Esophagus (tissue), 2 donors: Measurements from ENCODE around the gene UQCR10. TPM values are rescaled to one million over a fixed set of nuclear protein-coding genes. Genes with fewer than 3 reads are reported as not detected.
A peak's percentile ranks its signal among the peaks of the same experiment; 100 is the strongest.

Source experiments
- H3K27ac ChIP-seq, 2 donors: one replicate each; pipeline ENCODE4 v1.5.1; 2013; ENCODE audit warnings: low read depth in 2 of 2, mild to moderate bottlenecking in 2 of 2, inconsistent platforms in 1 of 2, low read length in 1 of 2, moderate library complexity in 1 of 2
- H3K27me3 ChIP-seq, 2 donors: one replicate each; pipeline ENCODE4 v1.6.1; 2013; ENCODE audit warnings: low read length in 2 of 2, control low read depth in 1 of 2, mild to moderate bottlenecking in 1 of 2; ENCODE audit not compliant: insufficient read depth in 2 of 2, control insufficient read depth in 1 of 2
- H3K36me3 ChIP-seq, 2 donors: one replicate each; pipeline ENCODE4 v1.6.1; 2013; ENCODE audit warnings: low read length in 1 of 2; ENCODE audit not compliant: control insufficient read depth in 2 of 2, insufficient read depth in 2 of 2
- H3K4me1 ChIP-seq, 2 donors: one replicate each; pipeline ENCODE4 v1.6.1; 2013; ENCODE audit warnings: low read length in 1 of 2; ENCODE audit not compliant: control insufficient read depth in 2 of 2, insufficient read depth in 2 of 2
- H3K4me3 ChIP-seq, 2 donors: one replicate each; pipeline ENCODE4 v1.5.1; 2013; ENCODE audit warnings: low read length in 2 of 2, mild to moderate bottlenecking in 2 of 2, low read depth in 1 of 2, moderate library complexity in 1 of 2
- H3K9me3 ChIP-seq, 2 donors: one replicate each; pipeline ENCODE4 v1.6.1; 2013; ENCODE audit warnings: mild to moderate bottlenecking in 2 of 2, low read depth in 1 of 2, low read length in 1 of 2, moderate library complexity in 1 of 2; ENCODE audit not compliant: control insufficient read depth in 2 of 2, insufficient read depth in 1 of 2
- WGBS, 2 donors: extraction: QIAGEN DNeasy Blood & Tissue Kit; methylation state at CpG; one replicate each; pipeline ENCODE4 v1.1.7; 2013; 5-methylcytosine and 5-hydroxymethylcytosine counted together
- polyA plus RNA-seq, 2 donors: library from polyadenylated mRNA; stranded (reverse); fragments of 200-250 nt; gene quantifications; one replicate each; pipeline ENCODE4 v1.2.3, GENCODE V29; 2013
- donor health status: healthy with polysubstance abuse.
- donor health status: Bipolar disorder and iron deficiency.

UQCR10 gene
- polyA plus RNA-seq, 2 donors: 171 to 204 TPM

- no peak overlapping the region for H3K4me3 ChIP-seq
- 32 to 43% methylated on average over 2 of the region's 2 CpGs for WGBS, 2 donors
- H3K27me3 ChIP-seq: no peaks in the 10 kb centered on the region
- no peaks in the 10 kb centered on the region for H3K9me3 ChIP-seq
- H3K36me3 ChIP-seq: peaks cover 0 to 19% of the 10 kb centered on the region in 2 donors
- H3K4me1 ChIP-seq: peaks cover 0 to 5% of the 10 kb centered on the region in 2 donors
- H3K27ac ChIP-seq: peak overlapping the region; percentile 80 to 83
These were observed 49.0 kb downstream of the UQCR10 start for GRCh38 chr22:29816128-29816527.

GRCh38 chr22:29816539-29816938, 49.4 kb downstream of the UQCR10 start:
- H3K9me3 ChIP-seq: no peaks in the 10 kb centered on the region
- H3K4me1 ChIP-seq: peaks cover 0 to 5% of the 10 kb centered on the region in 2 donors
- peaks cover 0 to 19% of the 10 kb centered on the region in 2 donors for H3K36me3 ChIP-seq
- WGBS, 2 donors: 58 to 63% methylated on average over 6 of the region's 6 CpGs
- H3K27ac ChIP-seq: peak overlapping the region; percentile 83 to 85
- H3K27me3 ChIP-seq: no peaks in the 10 kb centered on the region
- H3K4me3 ChIP-seq: no peak overlapping the region

GRCh38 chr22:29816980-29817379, 49.8 kb downstream of the UQCR10 start:
- Histone ChIP-seq H3K27ac (peak overlapping the region; percentile 83 to 85), H3K9me3 (no peaks in the 10 kb centered on the region), H3K36me3 (peaks cover 0 to 18% of the 10 kb centered on the region in 2 donors), H3K4me1 (peaks cover 0 to 5% of the 10 kb centered on the region in 2 donors), H3K27me3 (no peaks in the 10 kb centered on the region), H3K4me3 (no peak overlapping the region)
- WGBS, 2 donors: 42 to 55% methylated on average over 2 of the region's 2 CpGs

GRCh38 chr22:29817724-29818123, 50.6 kb downstream of the UQCR10 start:
- Histone ChIP-seq H3K4me1 (peaks cover 0 to 5% of the 10 kb centered on the region in 2 donors), H3K27ac (peak overlapping the region; percentile 83 to 85), H3K9me3 (no peaks in the 10 kb centered on the region), H3K27me3 (no peaks in the 10 kb centered on the region), H3K36me3 (peaks cover 0 to 15% of the 10 kb centered on the region in 2 donors), H3K4me3 (no peak overlapping the region)
- 97% methylated on average over 1 of the region's 1 CpG for WGBS, 2 donors

GRCh38 chr22:29819501-29819900, 52.3 kb downstream of the UQCR10 start:
- H3K36me3 ChIP-seq: peaks cover 0 to 11% of the 10 kb centered on the region in 2 donors
- peaks cover 0 to 5% of the 10 kb centered on the region in 2 donors for H3K4me1 ChIP-seq

More at GRCh38 chr22:29819501-29819900, 52.3 kb downstream of the UQCR10 start:
- 95 to 98% methylated on average over 2 of the region's 2 CpGs for WGBS, 2 donors
- H3K9me3 ChIP-seq: no peaks in the 10 kb centered on the region
- H3K27me3 ChIP-seq: no peaks in the 10 kb centered on the region
- H3K4me3 ChIP-seq: no peak overlapping the region
- no peak overlapping the region for H3K27ac ChIP-seq

Other genes with a start within 250 kb of the UQCR10 start
- gene THOC5, start 213.6 kb upstream of the UQCR10 start, polyA plus RNA-seq: 10 to 100 TPM; 11.7 to 15.5 TPM
- gene NIPSNAP1, start 186.3 kb upstream of the UQCR10 start, polyA plus RNA-seq: 10 to 100 TPM; 20.2 to 21.5 TPM
- gene NF2, start 163.7 kb upstream of the UQCR10 start, polyA plus RNA-seq: 1 to 10 TPM; 7.5 to 8.3 TPM
- under 1 TPM; 0.04 TPM for gene CABP7, start 47.4 kb upstream of the UQCR10 start, polyA plus RNA-seq
- gene ZMAT5, start 362 bp upstream of the UQCR10 start, polyA plus RNA-seq: 10 to 100 TPM; 20.3 to 31.2 TPM
- 100 to 1,000 TPM in 1 of 2 donors, 10 to 100 TPM in 1; 61.3 to 142 TPM for gene ASCC2, start 70.9 kb downstream of the UQCR10 start, polyA plus RNA-seq
- 10 to 100 TPM; 15.3 to 28.3 TPM for gene MTMR3, start 115.8 kb downstream of the UQCR10 start, polyA plus RNA-seq